ENCODE results near the gene ST8SIA6. TPM values are rescaled to one million over a fixed set of nuclear protein-coding genes. Genes with fewer than 3 reads are reported as not detected.
"Not testable (repeated sequence)": the region's sequence is repeated elsewhere in the genome, so short reads cannot be mapped to it uniquely, and the experiment has no call there.

Gene ST8SIA6
- total RNA-seq, 1 donor from 2014 or later, result 0.53 TPM

- FAIRE-seq (no peak), DNase-seq (ENCODE audit: low read depth) (no peak)
- Histone ChIP-seq H3K36me3 (ENCODE audit: control insufficient read depth, insufficient read depth, low read length) (no peaks in the 10 kb centered on the region), H3K27me3 (ENCODE audit: control insufficient read depth, insufficient read depth, low read length) (no peaks in the 10 kb centered on the region), H3K4me3 (ENCODE audit: low read depth, low read length) (no peak overlapping the region)
- TF ChIP-seq, protein P1, sequence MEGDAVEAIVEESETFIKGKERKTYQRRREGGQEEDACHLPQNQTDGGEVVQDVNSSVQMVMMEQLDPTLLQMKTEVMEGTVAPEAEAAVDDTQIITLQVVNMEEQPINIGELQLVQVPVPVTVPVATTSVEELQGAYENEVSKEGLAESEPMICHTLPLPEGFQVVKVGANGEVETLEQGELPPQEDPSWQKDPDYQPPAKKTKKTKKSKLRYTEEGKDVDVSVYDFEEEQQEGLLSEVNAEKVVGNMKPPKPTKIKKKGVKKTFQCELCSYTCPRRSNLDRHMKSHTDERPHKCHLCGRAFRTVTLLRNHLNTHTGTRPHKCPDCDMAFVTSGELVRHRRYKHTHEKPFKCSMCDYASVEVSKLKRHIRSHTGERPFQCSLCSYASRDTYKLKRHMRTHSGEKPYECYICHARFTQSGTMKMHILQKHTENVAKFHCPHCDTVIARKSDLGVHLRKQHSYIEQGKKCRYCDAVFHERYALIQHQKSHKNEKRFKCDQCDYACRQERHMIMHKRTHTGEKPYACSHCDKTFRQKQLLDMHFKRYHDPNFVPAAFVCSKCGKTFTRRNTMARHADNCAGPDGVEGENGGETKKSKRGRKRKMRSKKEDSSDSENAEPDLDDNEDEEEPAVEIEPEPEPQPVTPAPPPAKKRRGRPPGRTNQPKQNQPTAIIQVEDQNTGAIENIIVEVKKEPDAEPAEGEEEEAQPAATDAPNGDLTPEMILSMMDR (IDR thresholded peaks at IDR 0.05; ENCODE audit: insufficient read depth, low read length, severe bottlenecking), result no peak
Measured at GRCh38 chr10:17406036-17406834, 48.2 kb downstream of the ST8SIA6 start.

DNA sequence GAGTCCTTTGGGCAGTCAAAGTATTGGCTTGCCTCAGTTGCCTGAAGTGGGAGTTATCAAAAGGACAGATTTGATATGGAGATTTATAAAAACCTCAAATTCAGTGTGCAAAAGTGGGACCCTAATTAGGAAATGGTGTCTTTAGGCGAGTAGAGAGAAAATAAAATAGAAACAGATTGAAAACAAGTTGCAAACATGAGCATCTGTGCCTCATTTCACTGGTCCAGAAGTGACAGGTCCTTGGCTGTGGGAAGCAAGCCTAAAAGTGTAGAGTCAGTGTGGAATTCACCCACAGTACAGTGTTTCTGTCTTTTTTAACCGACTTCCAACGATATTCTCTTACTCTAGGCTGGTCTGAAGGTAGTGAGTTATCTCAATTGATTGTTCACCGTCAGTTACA, 51.2 kb downstream of the ST8SIA6 start:
- no peak overlapping the region for H3K4me3 ChIP-seq (ENCODE audit: low read depth, low read length)
- FAIRE-seq (no peak), DNase-seq (ENCODE audit: low read depth) (no peak)
- TF ChIP-seq, protein P1 (IDR thresholded peaks at IDR 0.05; ENCODE audit: insufficient read depth, low read length, severe bottlenecking), result no peak
- H3K27me3 ChIP-seq (ENCODE audit: control insufficient read depth, insufficient read depth, low read length), result no peaks in the 10 kb centered on the region
- H3K36me3 ChIP-seq (ENCODE audit: control insufficient read depth, insufficient read depth, low read length), result no peaks in the 10 kb centered on the region

GRCh38 chr10:17402040-17402439, 52.4 kb downstream of the ST8SIA6 start:
- not testable (repeated sequence) for H3K36me3 ChIP-seq (ENCODE audit: control insufficient read depth, insufficient read depth, low read length); FAIRE-seq

DNA sequence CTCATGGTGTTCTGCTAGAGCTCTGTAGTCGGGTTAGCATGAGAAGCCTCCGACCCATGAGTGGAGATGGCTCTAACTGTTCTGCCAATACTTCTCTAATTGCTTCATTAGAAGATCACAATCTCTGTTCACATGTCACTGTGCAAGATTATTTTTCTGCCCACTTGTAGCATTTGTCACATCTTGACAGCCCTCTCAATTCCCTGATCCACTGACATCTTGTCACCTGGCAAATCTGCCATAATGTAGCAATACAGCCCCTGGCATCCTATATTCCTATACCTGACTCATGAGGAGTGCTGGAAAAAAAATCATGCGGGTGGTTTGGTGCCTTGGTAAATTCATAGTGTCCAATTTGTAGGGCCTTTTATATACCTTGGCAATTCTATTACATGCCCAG, 58.4 kb downstream of the ST8SIA6 start:
- DNase-seq (ENCODE audit: low read depth) (no peak), FAIRE-seq (no peak)
- TF ChIP-seq, protein P1 (IDR thresholded peaks at IDR 0.05; ENCODE audit: insufficient read depth, low read length, severe bottlenecking), result no peak
- Histone ChIP-seq H3K4me3 (ENCODE audit: low read depth, low read length) (no peak overlapping the region), H3K36me3 (ENCODE audit: control insufficient read depth, insufficient read depth, low read length) (no peaks in the 10 kb centered on the region), H3K27me3 (ENCODE audit: control insufficient read depth, insufficient read depth, low read length) (no peaks in the 10 kb centered on the region)

More at GRCh38 chr10:17402040-17402439, 52.4 kb downstream of the ST8SIA6 start:
- H3K4me3 ChIP-seq (ENCODE audit: low read depth, low read length); H3K27me3 ChIP-seq (ENCODE audit: control insufficient read depth, insufficient read depth, low read length); DNase-seq (ENCODE audit: low read depth): not testable (repeated sequence)

- Histone ChIP-seq H3K36me3 (ENCODE audit: control insufficient read depth, insufficient read depth, low read length) (no peaks in the 10 kb centered on the region), H3K27me3 (ENCODE audit: control insufficient read depth, insufficient read depth, low read length) (no peaks in the 10 kb centered on the region), H3K4me3 (ENCODE audit: low read depth, low read length) (no peak overlapping the region)
- no peak for DNase-seq (ENCODE audit: low read depth)
- no peak for FAIRE-seq
- TF ChIP-seq, protein P1 (IDR thresholded peaks at IDR 0.05; ENCODE audit: insufficient read depth, low read length, severe bottlenecking), result no peak
Measured at GRCh38 chr10:17394854-17395253, 59.5 kb downstream of the ST8SIA6 start.

DNA sequence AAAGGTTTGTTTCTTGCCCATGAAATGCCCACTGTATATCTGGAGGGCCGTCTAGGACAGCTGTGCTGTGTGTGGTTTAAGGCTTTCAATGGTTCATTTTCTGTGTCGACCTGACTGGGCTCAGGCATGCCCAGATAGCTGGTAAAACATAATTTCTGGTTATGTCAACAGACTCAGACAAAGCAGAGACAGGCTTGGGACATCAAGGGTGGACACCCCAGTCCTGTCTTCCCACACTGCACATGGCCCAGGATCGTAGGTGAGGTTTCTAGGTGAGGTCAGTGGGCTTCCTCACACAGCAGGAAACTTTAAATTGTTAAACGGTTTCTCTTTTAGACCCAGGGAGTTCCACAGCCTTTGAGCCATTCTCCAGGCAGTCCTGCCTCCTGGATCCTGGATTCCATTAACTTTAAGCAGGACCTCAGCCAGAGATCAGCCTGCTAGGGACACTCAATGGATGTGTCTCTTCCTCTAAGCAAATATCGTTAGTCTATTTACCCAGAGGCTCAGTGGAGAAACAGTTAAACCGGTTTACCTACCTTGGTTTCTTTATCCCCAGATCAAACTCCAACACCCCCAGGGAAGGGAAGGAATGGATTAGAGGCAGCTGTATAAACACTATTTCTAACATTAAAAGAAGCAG, 66.4 kb downstream of the ST8SIA6 start:
- H3K27me3 ChIP-seq (ENCODE audit: control insufficient read depth, insufficient read depth, low read length), result no peaks in the 10 kb centered on the region
- H3K4me3 ChIP-seq (ENCODE audit: low read depth, low read length), result no peak overlapping the region
- DNase-seq (ENCODE audit: low read depth), result peak; percentile 74
- TF ChIP-seq, protein P1 (IDR thresholded peaks at IDR 0.05; ENCODE audit: insufficient read depth, low read length, severe bottlenecking), result no peak
- FAIRE-seq, result no peak
- no peaks in the 10 kb centered on the region for H3K36me3 ChIP-seq (ENCODE audit: control insufficient read depth, insufficient read depth, low read length)

Measured in bronchial epithelial cell (primary cell).